NCI-H1694 treated with DMSO at 0.1 percent for 48 hours (cell line): ENCODE results near the gene CETP.
"Not testable (repeated sequence)": the region's sequence is repeated elsewhere in the genome, so short reads cannot be mapped to it uniquely, and the experiment has no call there.

Experiments
- DNase-seq: peaks from one replicate; lab custom pipeline; 2025; lab: John Stamatoyannopoulos, UW

The CETP gene

GRCh38 chr16:56956076-56956475 lies 5.7 kb upstream of the CETP start:
- no peak for DNase-seq

GRCh38 chr16:56956756-56957155 lies 5.0 kb upstream of the CETP start:
- no peak for DNase-seq

- DNase-seq: no peak
These were observed 969 bp upstream of the CETP start for GRCh38 chr16:56960681-56961281.

GRCh38 chr16:56961386-56961785 lies 364 bp upstream of the CETP start:
- no peak for DNase-seq

GRCh38 chr16:56964243-56965148 lies 2.7 kb downstream of the CETP start:
- DNase-seq: peak; percentile 44

GRCh38 chr16:56965149-56966092 lies 3.7 kb downstream of the CETP start:
- DNase-seq: no peak

GRCh38 chr16:56966093-56966475 lies 4.3 kb downstream of the CETP start:
- no peak for DNase-seq

GRCh38 chr16:56967733-56968132 lies 6.0 kb downstream of the CETP start:
- DNase-seq: no peak

DNA sequence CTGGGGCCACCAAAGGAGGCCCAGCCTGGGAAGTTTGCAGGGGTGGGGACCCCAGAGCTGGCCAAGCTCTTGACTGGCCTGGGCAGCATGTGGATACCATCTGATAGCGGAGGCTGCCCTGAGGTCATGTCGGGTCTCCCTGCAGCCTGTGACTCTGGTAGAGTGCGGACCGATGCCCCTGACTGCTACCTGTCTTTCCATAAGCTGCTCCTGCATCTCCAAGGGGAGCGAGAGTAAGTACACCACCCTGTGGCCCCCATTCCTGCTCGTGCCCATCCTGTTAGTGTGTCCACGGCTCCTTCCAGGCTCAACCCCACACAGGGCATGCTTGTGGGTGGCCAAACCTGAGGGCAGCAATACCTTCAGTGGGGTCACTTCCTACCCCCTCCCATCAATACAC lies 8.0 kb downstream of the CETP start:
- DNase-seq: no peak

- no peak for DNase-seq
These were observed 9.4 kb downstream of the CETP start for GRCh38 chr16:56970934-56971767.

DNA sequence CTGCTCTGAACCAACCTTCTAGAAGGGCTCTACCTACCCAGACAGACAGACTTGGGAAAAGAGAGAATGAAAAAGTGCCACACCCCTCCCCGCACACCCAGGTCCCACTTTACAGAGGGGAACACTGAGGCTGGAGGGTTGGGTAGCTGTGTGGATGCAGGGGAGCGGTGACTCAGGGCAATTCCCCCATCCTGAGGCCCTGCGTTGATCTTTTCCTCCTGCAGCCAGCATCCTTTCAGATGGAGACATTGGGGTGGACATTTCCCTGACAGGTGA lies 10.0 kb downstream of the CETP start:
- no peak for DNase-seq

DNA sequence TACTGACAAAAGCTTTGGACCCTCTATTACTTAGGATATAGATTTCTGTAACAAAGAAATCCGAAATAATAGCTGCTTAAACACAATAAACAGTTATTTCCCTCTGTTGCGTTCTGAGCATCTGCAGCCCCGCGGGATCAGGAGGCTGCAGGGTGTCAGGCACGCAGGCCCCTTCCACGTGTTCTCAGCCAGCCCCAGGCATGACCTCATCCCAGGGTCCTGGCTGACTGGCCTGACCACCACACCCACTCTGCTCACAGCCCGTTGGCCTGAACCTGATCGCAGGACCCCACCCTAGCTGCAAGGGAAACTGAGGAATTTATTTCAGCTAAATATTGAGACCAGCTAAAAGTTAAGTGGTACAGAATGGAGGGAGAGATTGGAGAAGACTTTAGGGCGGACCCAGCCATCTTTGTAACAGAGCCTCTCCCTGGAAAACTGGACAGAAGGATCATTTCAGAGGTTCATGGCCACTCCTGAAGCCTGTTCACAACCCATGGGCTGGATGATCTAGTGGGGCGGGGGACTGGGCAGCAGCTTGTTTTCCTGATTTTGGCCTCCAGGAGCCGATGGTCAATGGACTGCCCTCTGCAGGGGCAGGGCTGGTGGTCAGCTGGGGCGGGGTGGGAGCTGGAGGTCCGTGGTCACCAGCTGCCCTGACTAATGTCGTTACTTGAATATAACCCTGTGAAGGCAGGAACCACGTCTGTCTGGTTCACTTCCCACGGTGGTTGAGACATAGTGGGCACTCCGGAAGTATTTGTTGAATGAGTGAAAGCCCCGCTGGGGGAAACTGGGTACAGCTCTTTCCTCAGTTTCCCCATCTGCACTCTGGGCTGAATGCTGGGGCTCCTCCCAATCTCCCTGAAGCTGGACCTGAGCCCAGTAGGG lies 10.9 kb downstream of the CETP start:
- no peak for DNase-seq

DNA sequence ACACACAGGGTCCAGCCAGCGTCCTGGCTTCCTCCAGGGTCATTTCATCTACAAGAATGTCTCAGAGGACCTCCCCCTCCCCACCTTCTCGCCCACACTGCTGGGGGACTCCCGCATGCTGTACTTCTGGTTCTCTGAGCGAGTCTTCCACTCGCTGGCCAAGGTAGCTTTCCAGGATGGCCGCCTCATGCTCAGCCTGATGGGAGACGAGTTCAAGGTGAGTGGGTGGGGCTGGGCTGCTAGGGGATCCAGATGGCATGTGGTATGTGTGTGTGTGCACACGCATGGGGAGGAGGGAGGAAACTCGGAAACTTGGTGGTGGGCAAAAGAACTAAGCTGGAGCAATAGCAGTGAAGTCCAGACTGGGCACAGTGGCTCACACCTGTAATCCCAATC lies 11.5 kb downstream of the CETP start:
- DNase-seq: no peak

DNA sequence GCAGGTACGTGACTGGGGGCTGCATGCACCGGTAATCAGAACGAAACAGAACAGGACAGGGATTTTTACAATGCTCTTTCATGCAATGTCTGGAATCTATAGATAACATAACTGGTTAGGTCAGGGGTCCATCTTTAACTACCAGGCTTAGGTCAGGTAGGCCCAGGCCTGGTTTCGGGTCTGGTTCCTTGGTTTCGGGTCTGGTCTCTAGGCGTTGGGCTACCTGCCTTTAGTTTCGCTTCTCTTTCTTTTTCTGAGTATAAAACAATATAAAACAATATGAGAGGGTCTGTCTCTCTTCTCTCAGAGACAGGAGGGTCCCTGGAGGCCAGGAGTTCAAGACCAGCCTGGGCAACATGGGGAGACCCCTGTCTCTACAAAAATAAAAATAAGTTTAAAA lies 12.1 kb downstream of the CETP start:
- not testable (repeated sequence) for DNase-seq

GRCh38 chr16:56974549-56975300 lies 13.0 kb downstream of the CETP start:
- DNase-seq: no peak

DNA sequence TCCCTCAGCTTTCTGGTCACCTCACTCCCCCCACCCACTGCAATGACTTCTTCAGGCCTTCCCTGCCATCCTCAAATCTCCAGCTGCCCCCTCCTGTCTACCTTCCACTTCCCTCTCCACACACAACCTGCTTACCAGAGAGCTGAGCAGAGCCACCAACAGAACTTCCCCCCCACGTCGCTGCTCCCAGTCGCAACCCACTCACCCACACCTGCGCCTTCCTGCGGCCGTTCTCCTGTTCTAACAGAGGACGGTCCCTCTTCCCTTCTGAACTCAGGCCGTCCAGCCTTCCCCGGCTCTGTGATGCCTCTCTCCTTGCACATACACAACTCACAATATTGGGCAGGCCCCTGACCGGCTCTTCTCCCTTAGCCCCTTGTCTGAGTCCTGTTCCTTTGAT lies 14.0 kb downstream of the CETP start:
- no peak for DNase-seq

GRCh38 chr16:56977216-56977615 lies 15.5 kb downstream of the CETP start:
- DNase-seq: no peak

DNA sequence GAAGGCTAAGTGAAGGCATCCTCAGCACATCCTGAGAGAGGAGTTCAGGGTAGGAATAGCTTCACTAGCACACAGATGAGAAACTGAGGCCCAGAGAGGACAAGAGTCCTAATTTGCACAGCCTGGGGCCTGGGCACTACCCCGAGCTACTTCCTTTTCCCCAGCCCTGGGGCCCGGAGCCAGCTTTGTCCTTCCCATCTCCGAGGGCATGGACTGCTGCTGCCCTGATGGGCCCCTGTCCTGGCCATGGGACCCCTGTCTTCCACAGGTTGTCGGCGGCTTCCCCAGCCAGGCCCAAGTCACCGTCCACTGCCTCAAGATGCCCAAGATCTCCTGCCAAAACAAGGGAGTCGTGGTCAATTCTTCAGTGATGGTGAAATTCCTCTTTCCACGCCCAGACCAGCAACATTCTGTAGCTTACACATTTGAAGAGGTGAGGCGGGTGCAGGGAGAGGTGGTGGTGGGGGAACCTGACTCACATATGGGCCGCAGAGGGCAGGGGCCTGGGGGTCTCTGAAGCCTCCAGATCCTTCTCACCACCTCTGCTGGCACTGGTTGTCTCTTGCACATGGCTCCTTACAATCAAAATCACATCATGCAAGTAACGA lies 16.2 kb downstream of the CETP start:
- no peak for DNase-seq

DNA sequence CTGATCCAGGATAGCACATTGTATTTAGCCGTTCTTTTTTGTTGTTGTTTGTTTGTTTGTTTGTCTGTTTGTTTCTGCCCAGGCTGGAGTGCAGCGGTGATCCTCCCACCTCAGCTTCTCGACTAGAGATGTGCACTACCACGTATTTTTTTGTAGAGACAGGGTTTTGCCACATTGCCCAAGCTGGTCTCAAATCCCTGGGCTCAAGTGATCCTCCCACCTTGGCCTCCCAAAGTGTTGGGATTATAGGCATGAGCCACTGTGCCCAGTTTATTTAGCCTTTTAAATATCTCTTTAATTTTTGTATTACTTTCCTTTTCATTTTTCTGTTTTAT lies 18.4 kb downstream of the CETP start:
- DNase-seq: no peak
